H1 (cell line): ENCODE results near the gene TUBGCP2. TPM values are rescaled to one million over a fixed set of nuclear protein-coding genes. Genes with fewer than 3 reads are reported as not detected.

ENCODE experiments used
- CTCF ChIA-PET: fragments of 300-600 bp; sonication (Branson Sonifier 250); formaldehyde crosslinking; loops from one replicate; lab custom pipeline; 2021; ENCODE audit not compliant: partially characterized antibody; lab: Charles Lee
- POLR2A ChIA-PET: fragments of 300-600 bp; sonication (Branson Sonifier 250); formaldehyde crosslinking; loops from one replicate; lab custom pipeline; 2021; ENCODE audit warnings: inconsistent platforms; ENCODE audit not compliant: partially characterized antibody; lab: Charles Lee
- DNase-seq, 2 experiments: peaks; one replicate each; pipeline versions ENCODE4 v3.0.0 to v3.0.0-alpha.2; 2010 to 2022; ENCODE audit warnings: low spot score in 2 of 2, low read depth in 1 of 2, mixed read lengths in 1 of 2
- FAIRE-seq: peaks from 2 replicates; lab custom pipeline; 2011; peaks lifted over from hg19 to GRCh38; lab: Jason Lieb, UNC
- H2AFZ ChIP-seq: 2 replicates; pipeline ENCODE4 v1.8.1; 2012; ENCODE audit warnings: low read length, inconsistent platforms
- H2AK5ac ChIP-seq: 2 replicates; pipeline ENCODE4 v1.6.1; 2013; ENCODE audit warnings: low read depth, low read length
- H2BK120ac ChIP-seq: replicated peaks from 2 replicates; pipeline ENCODE3; 2013; ENCODE audit warnings: low read depth, low read length, inconsistent platforms
- H2BK12ac ChIP-seq: 2 replicates; pipeline ENCODE4 v1.6.1; 2013; ENCODE audit warnings: low read depth, low read length
- H2BK15ac ChIP-seq: 2 replicates; pipeline ENCODE4 v1.6.1; 2013; ENCODE audit warnings: low read length
- H2BK20ac ChIP-seq: 2 replicates; pipeline ENCODE4 v1.6.1; 2013; ENCODE audit warnings: low read length
- H2BK5ac ChIP-seq: 2 replicates; pipeline ENCODE4 v1.6.1; 2013; ENCODE audit warnings: low read depth, low read length
- H3K14ac ChIP-seq: 2 replicates; pipeline ENCODE4 v1.6.1; 2013; ENCODE audit warnings: inconsistent platforms; ENCODE audit not compliant: insufficient read length
- H3K18ac ChIP-seq: 2 replicates; pipeline ENCODE4 v1.6.1; 2013; ENCODE audit warnings: low read length; ENCODE audit errors: extremely low read depth
- H3K23ac ChIP-seq: 2 replicates; pipeline ENCODE4 v1.6.1; 2013; ENCODE audit warnings: inconsistent platforms; ENCODE audit not compliant: insufficient read length
- H3K23me2 ChIP-seq: 2 replicates; pipeline ENCODE4 v1.6.1; 2013; ENCODE audit warnings: low read depth, low read length
- H3K27ac ChIP-seq: 2 replicates; pipeline ENCODE4 v1.6.1; 2011; ENCODE audit warnings: low read depth, low read length, inconsistent platforms
- H3K27me3 ChIP-seq, 4 experiments: replicated peaks in 1 of 4; 1 replicate in 1 of 4; 2 replicates in 3 of 4; pipeline versions ENCODE4 v1.6.1 to v1.8.1; 2011 to 2013; ENCODE audit warnings: low read length in 3 of 4, mild to moderate bottlenecking in 3 of 4, inconsistent platforms in 2 of 4, mixed read lengths in 2 of 4, moderate library complexity in 1 of 4; ENCODE audit not compliant: control insufficient read depth in 3 of 4, insufficient read depth in 3 of 4; ENCODE audit errors: extremely low read depth in 1 of 4
- H3K36me3 ChIP-seq, 4 experiments: 2 replicates each; pipeline versions ENCODE4 v1.6.1 to v1.8.1; 2011 to 2013; ENCODE audit warnings: mild to moderate bottlenecking in 4 of 4, low read length in 3 of 4, moderate library complexity in 2 of 4, control low read depth in 1 of 4, inconsistent platforms in 1 of 4; ENCODE audit not compliant: insufficient read depth in 4 of 4, control insufficient read depth in 2 of 4
- H3K4ac ChIP-seq: replicated peaks from 2 replicates; pipeline ENCODE3; 2013; ENCODE audit warnings: low read length, low read depth, mixed read lengths, inconsistent platforms; ENCODE audit not compliant: insufficient read length
- H3K4me1 ChIP-seq, 4 experiments: replicated peaks in 1 of 4; 1 replicate in 1 of 4; 2 replicates in 3 of 4; pipeline versions ENCODE4 v1.6.1 to v1.8.1; 2011 to 2013; ENCODE audit warnings: low read length in 3 of 4, inconsistent platforms in 2 of 4, mixed read lengths in 1 of 4; ENCODE audit not compliant: insufficient read depth in 4 of 4, control insufficient read depth in 3 of 4
- H3K4me2 ChIP-seq, 2 experiments: 2 replicates each; pipeline versions ENCODE4 v1.6.1 to v1.8.1; 2011 to 2013; ENCODE audit warnings: low read depth in 2 of 2, low read length in 2 of 2, control low read depth in 1 of 2, inconsistent platforms in 1 of 2, mild to moderate bottlenecking in 1 of 2; ENCODE audit not compliant: insufficient read depth in 1 of 2
- H3K4me3 ChIP-seq, 4 experiments: fragments of 200-600, 300-600 bp in 1 of 4; sonication (generic), shearing (Covaris generic), sonication (Bioruptor Twin) in 1 of 4; 2 replicates each; pipeline versions ENCODE4 v1.5.1 to v1.8.1; 2011 to 2016; ENCODE audit warnings: low read length in 4 of 4, low read depth in 3 of 4, control low read depth in 2 of 4, inconsistent platforms in 2 of 4, mild to moderate bottlenecking in 2 of 4, mixed read lengths in 1 of 4, moderate library complexity in 1 of 4; ENCODE audit not compliant: insufficient read depth in 2 of 4; ENCODE audit errors: extremely low read depth in 1 of 4
- H3K56ac ChIP-seq: replicated peaks from 2 replicates; pipeline ENCODE3; 2013; ENCODE audit warnings: low read depth, mild to moderate bottlenecking, mixed read lengths, low read length, inconsistent platforms; ENCODE audit not compliant: insufficient read length
- H3K79me1 ChIP-seq: 2 replicates; pipeline ENCODE4 v1.6.1; 2013; ENCODE audit warnings: low read depth, low read length, control low read depth
- H3K79me2 ChIP-seq, 2 experiments: 2 replicates each; pipeline versions ENCODE4 v1.6.1 to v1.8.1; 2012 to 2013; ENCODE audit warnings: low read length in 2 of 2, mild to moderate bottlenecking in 2 of 2, inconsistent platforms in 1 of 2; ENCODE audit not compliant: insufficient read depth in 2 of 2, control insufficient read depth in 1 of 2
- H3K9ac ChIP-seq, 4 experiments: replicated peaks in 1 of 4; 1 replicate in 1 of 4; 2 replicates in 3 of 4; pipeline versions ENCODE4 v1.6.1 to v1.8.1; 2011 to 2013; ENCODE audit warnings: low read depth in 3 of 4, low read length in 3 of 4, control low read depth in 2 of 4, mild to moderate bottlenecking in 2 of 4, moderate library complexity in 2 of 4, inconsistent platforms in 1 of 4; ENCODE audit errors: extremely low read depth in 1 of 4
- H3K9me3 ChIP-seq, 2 experiments: 2 replicates each; pipeline versions ENCODE4 v1.6.1 to v1.8.1; 2012 to 2013; ENCODE audit warnings: mild to moderate bottlenecking in 2 of 2, moderate library complexity in 2 of 2, control low read depth in 1 of 2, inconsistent platforms in 1 of 2, low read depth in 1 of 2, low read length in 1 of 2, mixed read lengths in 1 of 2; ENCODE audit not compliant: insufficient read depth in 2 of 2
- H4K20me1 ChIP-seq, 2 experiments: replicated peaks in 1 of 2; 2 replicates each; pipeline versions ENCODE3 to v1.8.1; 2011 to 2013; ENCODE audit warnings: inconsistent platforms in 2 of 2, low read length in 2 of 2, mild to moderate bottlenecking in 1 of 2; ENCODE audit not compliant: insufficient read depth in 2 of 2, control insufficient read depth in 1 of 2
- H4K5ac ChIP-seq: 2 replicates; pipeline ENCODE4 v1.6.1; 2013; ENCODE audit warnings: low read length, low read depth, mixed read lengths, inconsistent platforms; ENCODE audit not compliant: insufficient read length
- H4K8ac ChIP-seq: 2 replicates; pipeline ENCODE4 v1.8.0; 2013; ENCODE audit warnings: mild to moderate bottlenecking, moderate library complexity, low read length, inconsistent platforms; ENCODE audit not compliant: insufficient read depth; ENCODE audit errors: extremely low read depth
- H4K91ac ChIP-seq: replicated peaks from 2 replicates; pipeline ENCODE3; 2013; ENCODE audit warnings: low read length, mixed read lengths, inconsistent platforms; ENCODE audit not compliant: insufficient read length
- BACH1 ChIP-seq: IDR thresholded peaks from 2 replicates; pipeline ENCODE4 v1.6.1; 2012; ENCODE audit warnings: low read length, improper control_type of control experiment
- JUN ChIP-seq: IDR thresholded peaks from 2 replicates; pipeline ENCODE4 v1.6.1; 2011; ENCODE audit warnings: low read depth, mild to moderate bottlenecking, improper control_type of control experiment, low read length
- PHF8 ChIP-seq: fragments of 200-600 bp; sonication (generic); conservative IDR thresholded peaks from 2 replicates; pipeline ENCODE4 v1.7.1; 2012; ENCODE audit warnings: low read depth, mild to moderate bottlenecking, inconsistent platforms, low read length, moderate library complexity
- SAP30 ChIP-seq: fragments of 300-600 bp; sonication (generic); IDR thresholded peaks from 2 replicates; pipeline ENCODE4 v1.7.1; 2012; ENCODE audit warnings: low read length, moderate library complexity, mild to moderate bottlenecking, inconsistent platforms; ENCODE audit not compliant: insufficient read depth, insufficient replicate concordance
- WGBS, 2 experiments: shearing (Covaris generic) in 1 of 2; methylation state at CpG; one replicate each; pipeline versions ENCODE4 v1.1.6 to v1.1.7; 2013 to 2015; ENCODE audit warnings: low lambda C conversion rate in 2 of 2, mixed read lengths in 2 of 2, inconsistent platforms in 1 of 2, low coverage in 1 of 2, missing lambda C conversion rate in 1 of 2; ENCODE audit not compliant: insufficient replicate concordance in 2 of 2, insufficient coverage in 1 of 2, insufficient read length in 1 of 2; ENCODE audit errors: extremely low coverage in 1 of 2, missing lambda C conversion rate in 1 of 2; 5-methylcytosine and 5-hydroxymethylcytosine counted together
- polyA plus RNA-seq, 7 experiments: library from polyadenylated mRNA; depleted of rRNA in 3 of 7; stranded (reverse) in 5 of 7; unstranded in 2 of 7; fragments of >200 nt in 5 of 7; fragments of 200-250 nt in 2 of 7; gene quantifications; 1 replicate in 5 of 7; 2 replicates in 1 of 7; 4 replicates in 1 of 7; pipeline versions ENCODE4 v1.2.1 to v1.2.3, GENCODE V29; 2011 to 2013; ENCODE audit warnings: missing spikeins in 2 of 7, mixed read lengths in 2 of 7
- total RNA-seq: library from RNA; stranded (reverse); fragmentation: NEBNext Ultra II Directional; extraction: Animal tissue kit (Norgen Biotek cat#: 25700); gene quantifications from 2 replicates; pipeline ENCODE4 v1.2.1, GENCODE V29; 2021

TUBGCP2 gene
- total and polyA plus RNA-seq, 2 of the 8 experiments (the other 6 are each of a cell fraction or from before 2014, with no cell fraction given), result 34.9 to 51.9 TPM

DNA sequence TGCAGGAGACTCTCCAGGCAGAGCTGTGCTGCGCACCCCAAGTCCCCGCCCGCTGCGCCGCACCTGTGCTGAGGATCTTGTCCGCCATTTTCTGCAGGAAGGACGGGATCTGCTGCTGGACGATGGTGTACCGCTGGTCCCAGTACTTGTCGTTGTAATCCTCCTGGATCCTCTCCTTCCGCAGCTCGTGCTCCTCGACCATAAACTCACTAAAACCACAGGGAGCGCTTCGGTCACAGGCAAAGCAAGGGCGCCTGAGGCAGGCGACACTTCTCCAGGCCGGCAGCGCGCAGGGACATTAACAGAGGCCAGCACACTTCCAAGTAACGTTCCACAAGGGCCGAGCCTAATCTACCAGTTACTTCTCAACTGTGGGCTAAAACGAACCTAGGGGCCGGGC lies 18.9 kb downstream of the TUBGCP2 start:
- ChIA-PET POLR2A (no interaction called here), CTCF (no interaction called here)
- no peak overlapping the region for H2BK15ac ChIP-seq
- H3K18ac ChIP-seq, result no peak overlapping the region
- H3K14ac ChIP-seq, result no peak overlapping the region
- no peaks in the 10 kb centered on the region for H3K79me2 ChIP-seq
- H2AK5ac ChIP-seq, result no peak overlapping the region
- peaks cover 0 to 3% of the 10 kb centered on the region in 2 experiments for H4K20me1 ChIP-seq
- H3K9me3 ChIP-seq, result no peaks in the 10 kb centered on the region
- no peak overlapping the region for H2AFZ ChIP-seq
- H3K4ac ChIP-seq, result no peak overlapping the region
- H3K27me3 ChIP-seq, result no peaks in the 10 kb centered on the region
- H3K23ac ChIP-seq, result no peak overlapping the region
- H3K4me3 ChIP-seq, result no peak overlapping the region
- H3K4me2 ChIP-seq, result no peak overlapping the region
- H3K27ac ChIP-seq, result no peak overlapping the region
- no peak overlapping the region for H2BK5ac ChIP-seq
- WGBS, 2 experiments, result 93% methylated on average over 24 of the region's 24 CpGs; no CpG with 5 or more reads in 1 of the 2 experiments
- FAIRE-seq, result no peak
- peaks cover 9 to 38% (median 21%) of the 10 kb centered on the region in 4 experiments for H3K36me3 ChIP-seq
- no peaks in the 10 kb centered on the region for H3K79me1 ChIP-seq
- no peak overlapping the region for H4K5ac ChIP-seq
- H3K23me2 ChIP-seq, result no peaks in the 10 kb centered on the region
- H3K56ac ChIP-seq, result no peak overlapping the region
- H4K8ac ChIP-seq, result no peak overlapping the region
- no peak overlapping the region for H4K91ac ChIP-seq
- H3K4me1 ChIP-seq, result no peaks in the 10 kb centered on the region
- H2BK12ac ChIP-seq, result no peak overlapping the region
- DNase-seq, result no peak
- H3K9ac ChIP-seq, result no peak overlapping the region
- H2BK120ac ChIP-seq, result no peak overlapping the region
- H2BK20ac ChIP-seq, result no peak overlapping the region
- TF ChIP-seq JUN (no peak), PHF8 (no peak), SAP30 (no peak), BACH1 (no peak)
